Aorta (tissue), 5 donors: ENCODE results near the gene EFCAB6. TPM values are rescaled to one million over a fixed set of nuclear protein-coding genes. Genes with fewer than 3 reads are reported as not detected.
A peak's percentile ranks its signal among the peaks of the same experiment; 100 is the strongest.

Source experiments
- ATAC-seq: fragments of 200-7000 bp; cut with Tn5 transposase; one replicate; pipeline ENCODE4 v1.9.1; 2022; ENCODE audit warnings: moderate library complexity; ENCODE audit not compliant: low FRiP score
- DNase-seq, 2 donors: peaks; one replicate each; pipeline ENCODE4 v3.0.0-alpha.2; 2020
- H3K27ac ChIP-seq, 2 donors: one replicate each; pipeline ENCODE4 v1.5.1; 2013; ENCODE audit warnings: low read length in 2 of 2, mild to moderate bottlenecking in 2 of 2, moderate library complexity in 2 of 2, control low read depth in 1 of 2, inconsistent platforms in 1 of 2, low read depth in 1 of 2
- H3K27me3 ChIP-seq, 2 donors: one replicate each; pipeline ENCODE4 v1.6.1; 2013; ENCODE audit warnings: control low read depth in 1 of 2, low read length in 1 of 2, mild to moderate bottlenecking in 1 of 2, moderate library complexity in 1 of 2; ENCODE audit not compliant: insufficient read depth in 2 of 2, control insufficient read depth in 1 of 2
- H3K36me3 ChIP-seq, 2 donors: one replicate each; pipeline ENCODE4 v1.6.1; 2013; ENCODE audit warnings: control low read depth in 1 of 2, low read length in 1 of 2, mild to moderate bottlenecking in 1 of 2; ENCODE audit not compliant: insufficient read depth in 2 of 2, control insufficient read depth in 1 of 2
- H3K4me1 ChIP-seq, 2 donors: one replicate each; pipeline ENCODE4 v1.6.1; 2013; ENCODE audit warnings: low read length in 2 of 2, control low read depth in 1 of 2, mild to moderate bottlenecking in 1 of 2, moderate library complexity in 1 of 2; ENCODE audit not compliant: insufficient read depth in 2 of 2, control insufficient read depth in 1 of 2
- H3K4me3 ChIP-seq, 2 donors: one replicate each; pipeline ENCODE4 v1.5.1; 2013; ENCODE audit warnings: low read length in 2 of 2, control low read depth in 1 of 2, mild to moderate bottlenecking in 1 of 2
- H3K9me3 ChIP-seq: one replicate; pipeline ENCODE4 v1.6.1; 2013; ENCODE audit warnings: mild to moderate bottlenecking, low read length; ENCODE audit not compliant: control insufficient read depth
- WGBS, 2 donors: extraction: QIAGEN DNeasy Blood & Tissue Kit; methylation state at CpG; one replicate each; pipeline ENCODE4 v1.1.7; 2013; 5-methylcytosine and 5-hydroxymethylcytosine counted together
- intact Hi-C, 2 donors: fragments of 100-400 bp; cut with DNase I; formaldehyde crosslinking; loops; one replicate each; pipeline versions ENCODE4 v1.14.2 to v1.15.0; 2022
- polyA plus RNA-seq, 2 donors: library from polyadenylated mRNA; stranded (reverse); fragments of 200-250 nt; gene quantifications; one replicate each; pipeline ENCODE4 v1.2.3, GENCODE V29; 2013
- total RNA-seq, 2 donors: library from RNA; stranded (reverse); fragmentation: NEBNext Ultra II Directional; extraction: Animal tissue kit (Norgen Biotek cat#: 25700); gene quantifications; one replicate each; pipeline ENCODE4 v1.2.1, GENCODE V29; 2021
- donor health status: healthy with polysubstance abuse.
- donor health status: Bipolar disorder and iron deficiency.
- donor health status: DM: no; HTN: no; CAD: no.
- donor health status: DM: no; HTN: no; CAD: no.
- donor health status: DM: yes; HTN: yes; CAD: no.

Gene EFCAB6
- total and polyA plus RNA-seq, 4 donors = 0.88 to 2.6 (median 1.8) TPM

DNA sequence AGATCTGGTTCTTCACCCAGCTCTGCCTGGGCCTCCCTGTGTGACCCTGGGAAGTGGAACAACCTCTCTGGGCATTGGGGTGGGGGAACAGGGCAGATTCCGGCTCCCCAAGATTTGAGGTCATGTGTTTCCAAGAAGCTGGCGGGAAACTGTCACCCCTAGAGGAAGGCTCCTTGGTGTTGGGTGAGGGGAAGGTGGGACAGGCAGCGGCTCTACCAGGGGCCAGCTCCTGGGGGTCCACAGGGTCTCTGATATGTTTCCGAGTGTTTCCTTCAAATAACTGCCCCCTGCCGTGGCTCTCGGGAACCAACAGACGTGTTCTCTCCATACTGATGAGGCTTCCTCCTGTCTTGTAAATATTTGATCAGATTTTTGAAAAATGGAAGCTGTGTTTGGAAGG is 321.8 kb downstream of the EFCAB6 start:
- no peaks in the 10 kb centered on the region for H3K9me3 ChIP-seq
- WGBS, 2 donors = 75 to 84% methylated on average over 7 of the region's 7 CpGs
- H3K36me3 ChIP-seq = no peaks in the 10 kb centered on the region
- no peak for ATAC-seq
- H3K4me1 ChIP-seq = no peaks in the 10 kb centered on the region
- intact Hi-C loops = no loop called here
- DNase-seq = no peak
- H3K27ac ChIP-seq = no peak overlapping the region
- H3K27me3 ChIP-seq = no peaks in the 10 kb centered on the region
- no peak overlapping the region for H3K4me3 ChIP-seq

GRCh38 chr22:43488937-43489336 is 323.2 kb downstream of the EFCAB6 start:
- 62 to 64% methylated on average over 9 to 10 of the region's 10 CpGs for WGBS, 2 donors
- Histone ChIP-seq H3K27ac (no peak overlapping the region), H3K4me3 (no peak overlapping the region), H3K4me1 (no peaks in the 10 kb centered on the region), H3K27me3 (no peaks in the 10 kb centered on the region), H3K36me3 (no peaks in the 10 kb centered on the region), H3K9me3 (no peaks in the 10 kb centered on the region)
- intact Hi-C loops = no loop called here
- no peak for DNase-seq
- no peak for ATAC-seq

- no peaks in the 10 kb centered on the region for H3K4me1 ChIP-seq
- H3K4me3 ChIP-seq = no peak overlapping the region
- no peak for ATAC-seq
- H3K36me3 ChIP-seq = no peaks in the 10 kb centered on the region
- no peaks in the 10 kb centered on the region for H3K27me3 ChIP-seq
- intact Hi-C loops = no loop called here
- H3K27ac ChIP-seq = no peak overlapping the region
- DNase-seq = peak in 1 of 2 donors; percentile 68
- WGBS, 2 donors = 45% methylated on average over 26 of the region's 26 CpGs
- H3K9me3 ChIP-seq = no peaks in the 10 kb centered on the region
Measured at GRCh38 chr22:43488031-43488866, 323.9 kb downstream of the EFCAB6 start.

DNA sequence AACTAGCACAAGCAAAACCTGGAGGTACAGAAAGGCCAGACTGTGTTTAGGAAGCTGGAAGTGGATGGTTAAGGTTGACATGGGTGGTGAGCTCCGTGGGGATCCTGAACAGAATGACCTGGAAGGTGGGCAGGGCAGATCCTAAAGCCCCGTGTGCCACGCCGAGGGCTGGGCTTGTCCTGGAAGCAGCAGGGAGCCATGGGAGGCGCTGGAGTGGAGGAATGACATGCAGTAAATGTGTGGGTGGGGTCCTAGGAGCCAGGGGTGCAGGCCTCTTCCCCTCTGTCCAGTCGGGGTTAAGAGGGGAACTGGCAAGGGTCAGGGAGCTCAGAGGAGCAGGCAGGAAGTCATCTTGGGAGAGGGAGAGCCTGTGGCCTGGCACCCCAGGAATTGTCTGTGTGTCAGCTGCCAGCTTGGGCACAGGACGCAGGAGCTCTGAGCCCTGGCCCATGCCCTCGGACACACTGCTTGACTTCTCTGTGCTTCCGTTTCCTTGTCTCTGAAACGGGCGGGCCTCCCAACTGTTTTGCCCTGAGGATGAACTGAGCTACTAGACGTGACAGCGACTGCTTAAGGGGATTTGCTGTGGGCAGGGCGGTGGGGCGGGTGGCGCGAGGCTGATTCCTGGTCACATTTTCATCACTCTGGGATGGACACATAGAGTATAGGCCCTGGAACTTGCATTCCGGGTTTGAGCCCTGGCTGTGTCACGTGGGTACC is 324.6 kb downstream of the EFCAB6 start:
- 71 to 76% methylated on average over 18 to 19 of the region's 19 CpGs for WGBS, 2 donors
- no peaks in the 10 kb centered on the region for H3K27me3 ChIP-seq
- ATAC-seq (no peak), DNase-seq (peak in 1 of 2 donors; percentile 63)
- H3K27ac ChIP-seq = no peak overlapping the region
- no peaks in the 10 kb centered on the region for H3K9me3 ChIP-seq
- no peaks in the 10 kb centered on the region for H3K36me3 ChIP-seq
- no peak overlapping the region for H3K4me3 ChIP-seq
- H3K4me1 ChIP-seq = no peaks in the 10 kb centered on the region
- intact Hi-C loops = no loop called here

DNA sequence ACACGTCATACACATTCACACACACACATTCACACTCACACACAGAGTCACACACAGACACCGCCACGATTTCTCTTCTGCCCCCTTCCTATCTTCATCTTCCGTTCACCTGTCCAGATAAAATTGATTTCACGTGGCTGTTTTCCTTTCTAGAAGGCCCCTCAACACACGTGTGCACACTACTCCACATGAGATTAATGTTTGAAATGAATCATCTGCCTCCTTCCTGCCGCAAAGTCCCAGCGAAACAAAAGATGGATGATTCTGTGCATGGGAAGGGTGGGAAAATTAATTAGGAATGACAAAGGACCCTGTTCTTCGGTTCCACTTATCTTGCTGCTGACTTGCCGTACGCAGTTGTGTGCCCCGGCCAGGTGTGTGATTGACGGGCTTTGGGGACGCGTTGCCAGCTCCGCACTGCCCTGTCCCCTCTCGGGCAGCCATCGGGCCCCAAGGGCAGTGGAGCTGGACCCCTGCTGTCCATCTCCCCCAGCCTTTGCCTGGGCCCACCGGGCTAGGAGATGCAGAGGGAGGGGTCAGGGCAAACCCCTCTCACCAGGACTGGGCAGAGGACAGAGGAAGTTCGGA is 326.5 kb downstream of the EFCAB6 start:
- intact Hi-C loops = no loop called here
- H3K27me3 ChIP-seq = no peaks in the 10 kb centered on the region
- ATAC-seq (no peak), DNase-seq (no peak)
- H3K27ac ChIP-seq = no peak overlapping the region
- no peaks in the 10 kb centered on the region for H3K9me3 ChIP-seq
- H3K4me1 ChIP-seq = no peaks in the 10 kb centered on the region
- H3K36me3 ChIP-seq = no peaks in the 10 kb centered on the region
- 40 to 49% methylated on average over 18 to 20 of the region's 20 CpGs for WGBS, 2 donors
- no peak overlapping the region for H3K4me3 ChIP-seq

GRCh38 chr22:43484227-43484626 is 327.9 kb downstream of the EFCAB6 start:
- WGBS, 2 donors = 50 to 59% methylated on average over 8 of the region's 8 CpGs
- ATAC-seq (no peak), DNase-seq (peak; percentile 26 to 67)
- Histone ChIP-seq H3K36me3 (no peaks in the 10 kb centered on the region), H3K27me3 (no peaks in the 10 kb centered on the region), H3K4me1 (no peaks in the 10 kb centered on the region), H3K27ac (no peak overlapping the region), H3K4me3 (no peak overlapping the region), H3K9me3 (no peaks in the 10 kb centered on the region)
- intact Hi-C loops = no loop called here

DNA sequence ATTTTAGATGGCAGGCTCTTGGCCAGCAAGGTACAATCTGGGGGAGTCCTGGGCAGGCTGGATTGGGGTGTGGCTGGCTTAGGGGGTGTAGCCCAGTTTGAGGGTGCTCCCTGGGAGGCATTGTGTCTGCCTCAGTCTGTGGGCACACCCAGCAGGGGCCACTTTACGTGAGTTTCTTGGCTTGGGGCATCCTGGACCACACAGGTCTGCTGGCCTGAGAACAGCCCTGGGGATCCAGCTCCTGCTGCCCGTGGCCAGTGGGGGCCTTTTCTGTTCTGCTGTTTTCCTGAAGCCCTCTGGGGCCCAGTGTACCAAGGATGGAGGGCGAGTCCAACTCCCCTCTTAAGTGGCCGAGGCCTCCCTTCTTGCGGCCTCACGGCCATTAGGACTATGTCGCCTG is 328.4 kb downstream of the EFCAB6 start:
- 77 to 79% methylated on average over 7 of the region's 7 CpGs for WGBS, 2 donors

DNA sequence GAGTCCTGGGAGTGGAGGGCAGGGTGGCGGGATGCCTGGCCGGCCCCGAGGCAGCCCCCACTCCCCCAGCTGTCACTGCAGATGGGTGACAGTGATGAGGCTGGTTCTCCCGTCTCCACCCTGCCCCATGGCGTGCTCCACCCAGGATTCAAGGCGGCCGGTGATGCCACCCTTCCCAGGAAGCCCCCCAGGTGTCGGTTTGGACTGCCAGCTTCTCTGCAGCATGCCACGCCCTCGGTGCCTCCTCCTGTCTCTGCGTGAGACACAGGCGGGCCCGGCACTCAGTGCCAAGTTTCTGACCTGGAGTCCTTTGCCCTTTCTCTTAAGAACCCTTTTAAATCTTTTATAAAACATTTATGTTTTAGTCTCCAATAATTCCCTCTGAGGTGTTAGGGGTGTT is 328.8 kb downstream of the EFCAB6 start:
- Histone ChIP-seq H3K27me3 (no peaks in the 10 kb centered on the region), H3K4me3 (no peak overlapping the region), H3K4me1 (no peaks in the 10 kb centered on the region), H3K9me3 (no peaks in the 10 kb centered on the region), H3K27ac (no peak overlapping the region), H3K36me3 (no peaks in the 10 kb centered on the region)
- 83% methylated on average over 10 to 13 of the region's 13 CpGs for WGBS, 2 donors
- intact Hi-C loops = no loop called here
- DNase-seq (peak in 1 of 2 donors; percentile 61), ATAC-seq (no peak)

More for the DNA sequence above, 328.4 kb downstream of the EFCAB6 start:
- intact Hi-C loops = no loop called here
- peak in 1 of 2 donors; percentile 52 for DNase-seq
- no peak for ATAC-seq
- no peaks in the 10 kb centered on the region for H3K27me3 ChIP-seq
- no peaks in the 10 kb centered on the region for H3K9me3 ChIP-seq
- no peaks in the 10 kb centered on the region for H3K36me3 ChIP-seq
- H3K4me1 ChIP-seq = no peaks in the 10 kb centered on the region
- H3K4me3 ChIP-seq = no peak overlapping the region
- no peak overlapping the region for H3K27ac ChIP-seq
